ENCODE measurements around the gene IL1R2.

IL1R2 gene

GRCh38 chr2:102060792-102061191 lies 69.0 kb downstream of the IL1R2 start:
- no peak for DNase-seq (ENCODE audit: low spot score)
- TF ChIP-seq, protein P1, sequence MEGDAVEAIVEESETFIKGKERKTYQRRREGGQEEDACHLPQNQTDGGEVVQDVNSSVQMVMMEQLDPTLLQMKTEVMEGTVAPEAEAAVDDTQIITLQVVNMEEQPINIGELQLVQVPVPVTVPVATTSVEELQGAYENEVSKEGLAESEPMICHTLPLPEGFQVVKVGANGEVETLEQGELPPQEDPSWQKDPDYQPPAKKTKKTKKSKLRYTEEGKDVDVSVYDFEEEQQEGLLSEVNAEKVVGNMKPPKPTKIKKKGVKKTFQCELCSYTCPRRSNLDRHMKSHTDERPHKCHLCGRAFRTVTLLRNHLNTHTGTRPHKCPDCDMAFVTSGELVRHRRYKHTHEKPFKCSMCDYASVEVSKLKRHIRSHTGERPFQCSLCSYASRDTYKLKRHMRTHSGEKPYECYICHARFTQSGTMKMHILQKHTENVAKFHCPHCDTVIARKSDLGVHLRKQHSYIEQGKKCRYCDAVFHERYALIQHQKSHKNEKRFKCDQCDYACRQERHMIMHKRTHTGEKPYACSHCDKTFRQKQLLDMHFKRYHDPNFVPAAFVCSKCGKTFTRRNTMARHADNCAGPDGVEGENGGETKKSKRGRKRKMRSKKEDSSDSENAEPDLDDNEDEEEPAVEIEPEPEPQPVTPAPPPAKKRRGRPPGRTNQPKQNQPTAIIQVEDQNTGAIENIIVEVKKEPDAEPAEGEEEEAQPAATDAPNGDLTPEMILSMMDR (IDR thresholded peaks at IDR 0.05; ENCODE audit: borderline replicate concordance, control extremely low read depth, extremely low read depth, insufficient read depth, missing control alignments), result no peak
- in situ Hi-C loops (cut with MboI; ENCODE audit: low sequenced_read_pairs, unreplicated experiment), result no loop called here

DNA sequence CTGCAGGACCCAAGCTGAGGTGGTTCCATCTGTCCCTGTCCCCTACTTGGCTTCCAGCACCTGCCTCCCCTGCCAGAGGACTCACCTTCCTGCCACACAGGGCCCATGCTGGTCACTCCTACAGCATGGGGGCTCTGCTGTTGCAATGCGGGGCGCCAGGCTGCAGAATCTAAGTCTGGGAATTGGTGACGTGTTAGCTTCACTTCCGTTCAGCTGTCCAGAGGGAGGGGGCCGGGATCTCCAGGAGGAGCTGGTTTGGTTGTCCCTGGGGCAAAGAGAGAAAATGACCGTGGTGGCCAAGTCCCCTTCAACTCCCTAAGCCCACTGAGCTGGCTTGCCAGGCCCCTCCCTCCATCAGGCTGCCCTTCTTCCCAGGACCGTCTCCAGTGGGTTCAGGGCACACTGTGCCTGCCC lies 69.5 kb downstream of the IL1R2 start:
- in situ Hi-C loops (cut with MboI; ENCODE audit: low sequenced_read_pairs, unreplicated experiment), result no loop called here
- TF ChIP-seq, protein P1 (IDR thresholded peaks at IDR 0.05; ENCODE audit: borderline replicate concordance, control extremely low read depth, extremely low read depth, insufficient read depth, missing control alignments), result no peak
- no peak for DNase-seq (ENCODE audit: low spot score)

DNA sequence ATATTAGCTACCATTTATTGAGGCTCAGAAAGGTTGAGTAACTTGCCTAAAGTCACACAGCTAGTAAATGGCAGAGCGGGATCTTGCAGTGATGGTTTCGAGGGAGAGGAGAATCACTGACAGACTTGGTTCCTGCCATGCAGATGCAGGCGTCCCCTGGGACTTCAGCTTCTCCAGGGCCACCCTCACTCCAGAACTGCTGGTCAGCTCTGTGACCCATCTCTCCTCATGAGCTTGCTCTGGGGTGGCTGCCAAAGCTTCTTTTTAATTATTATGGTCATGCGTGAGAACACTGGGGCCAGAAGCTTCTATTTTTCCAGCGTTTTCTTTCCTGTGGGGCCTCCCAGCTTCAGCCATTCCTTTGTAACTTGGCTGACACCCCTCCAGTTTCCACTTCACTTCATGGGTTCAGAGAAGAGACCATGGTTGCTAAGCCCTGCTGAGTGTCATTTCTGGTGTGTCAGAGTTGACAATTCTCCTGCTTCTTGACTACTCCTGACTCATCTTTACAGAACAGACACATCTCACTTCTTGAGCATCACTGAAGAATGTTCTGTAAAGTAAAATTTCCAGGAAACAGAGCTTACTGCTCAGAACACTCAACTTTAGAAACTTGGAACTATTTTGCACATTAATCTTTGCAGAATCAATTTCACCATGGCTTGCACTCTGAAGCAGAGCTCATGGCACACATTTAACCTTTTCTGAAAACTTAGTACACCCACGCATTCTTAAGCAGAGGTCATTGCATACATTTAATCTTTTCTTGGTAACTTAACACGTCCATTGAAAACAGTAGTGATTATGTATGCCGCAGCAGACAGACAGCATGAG lies 70.4 kb downstream of the IL1R2 start:
- TF ChIP-seq, protein P1 (IDR thresholded peaks at IDR 0.05; ENCODE audit: borderline replicate concordance, control extremely low read depth, extremely low read depth, insufficient read depth, missing control alignments), result no peak
- no peak for DNase-seq (ENCODE audit: low spot score)
- in situ Hi-C loops (cut with MboI; ENCODE audit: low sequenced_read_pairs, unreplicated experiment), result no loop called here

- in situ Hi-C loops (cut with MboI; ENCODE audit: low sequenced_read_pairs, unreplicated experiment), result no loop called here
- TF ChIP-seq, protein P1 (IDR thresholded peaks at IDR 0.05; ENCODE audit: borderline replicate concordance, control extremely low read depth, extremely low read depth, insufficient read depth, missing control alignments), result no peak
- DNase-seq (ENCODE audit: low spot score), result no peak
Observed at GRCh38 chr2:102062802-102063201, 71.0 kb downstream of the IL1R2 start.

DNA sequence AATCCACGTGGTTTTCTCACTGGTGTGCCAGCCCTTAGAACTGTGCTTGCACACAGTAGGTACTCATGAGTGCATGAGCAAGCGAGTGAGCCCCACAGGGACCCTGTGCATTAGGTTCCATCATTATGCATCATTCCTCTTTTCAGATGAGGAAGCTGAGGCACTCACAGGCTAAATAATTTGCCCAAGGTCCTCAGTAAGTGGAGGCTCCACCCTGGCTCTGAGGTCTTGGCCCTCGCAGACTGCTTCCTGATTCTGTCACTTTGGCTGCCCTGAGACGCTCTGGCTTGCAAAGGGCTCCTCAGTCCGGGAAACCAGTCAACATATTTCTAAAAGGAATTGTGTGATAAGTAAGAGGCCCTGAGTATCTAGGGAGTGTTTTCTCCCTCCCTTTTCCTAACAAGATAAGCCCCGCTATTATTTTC lies 71.7 kb downstream of the IL1R2 start:
- no peak for DNase-seq (ENCODE audit: low spot score)
- TF ChIP-seq, protein P1 (IDR thresholded peaks at IDR 0.05; ENCODE audit: borderline replicate concordance, control extremely low read depth, extremely low read depth, insufficient read depth, missing control alignments), result no peak
- in situ Hi-C loops (cut with MboI; ENCODE audit: low sequenced_read_pairs, unreplicated experiment), result no loop called here

GRCh38 chr2:102063941-102064678 lies 72.3 kb downstream of the IL1R2 start:
- in situ Hi-C loops (cut with MboI; ENCODE audit: low sequenced_read_pairs, unreplicated experiment), result no loop called here
- TF ChIP-seq, protein P1 (IDR thresholded peaks at IDR 0.05; ENCODE audit: borderline replicate concordance, control extremely low read depth, extremely low read depth, insufficient read depth, missing control alignments), result no peak
- no peak for DNase-seq (ENCODE audit: low spot score)

All from GM13976 (cell line).